Testis (tissue), 2 donors: ENCODE results near the gene ZNF423.

Source experiments
- CTCF ChIP-seq, 3 experiments: fragments of 450-650 bp in 2 of 3; fragments of 200-600 bp in 1 of 3; sonication (generic) in 1 of 3; IDR thresholded peaks; one replicate each; pipeline ENCODE4 v1.5.1; 2016 to 2019; ENCODE audit warnings: antibody characterized with exemption in 3 of 3, mild to moderate bottlenecking in 2 of 3, moderate library complexity in 1 of 3
- POLR2A ChIP-seq: fragments of 450-650 bp; IDR thresholded peaks from one replicate; pipeline ENCODE4 v1.6.1; 2017; ENCODE audit warnings: antibody characterized with exemption, mild to moderate bottlenecking, moderate library complexity

- TF ChIP-seq POLR2A = no peak
- TF ChIP-seq CTCF (IDR thresholded peaks at IDR 0.05) = no peak
Observed at GRCh38 chr16:49615576-49615975, 240.3 kb downstream of the ZNF423 start.
